HG03354 (cell line): Measurements from ENCODE around the gene RAD51B.
"Not testable (repeated sequence)": the region's sequence is repeated elsewhere in the genome, so short reads cannot be mapped to it uniquely, and the experiment has no call there.

ENCODE experiments used
- ATAC-seq: cut with Tn5 transposase; IDR thresholded peaks from one replicate; pipeline ENCODE4 v1.9.1; 2021; ENCODE audit warnings: mild to moderate bottlenecking; ENCODE audit not compliant: unreplicated experiment, poor library complexity, severe bottlenecking

RAD51B gene

DNA sequence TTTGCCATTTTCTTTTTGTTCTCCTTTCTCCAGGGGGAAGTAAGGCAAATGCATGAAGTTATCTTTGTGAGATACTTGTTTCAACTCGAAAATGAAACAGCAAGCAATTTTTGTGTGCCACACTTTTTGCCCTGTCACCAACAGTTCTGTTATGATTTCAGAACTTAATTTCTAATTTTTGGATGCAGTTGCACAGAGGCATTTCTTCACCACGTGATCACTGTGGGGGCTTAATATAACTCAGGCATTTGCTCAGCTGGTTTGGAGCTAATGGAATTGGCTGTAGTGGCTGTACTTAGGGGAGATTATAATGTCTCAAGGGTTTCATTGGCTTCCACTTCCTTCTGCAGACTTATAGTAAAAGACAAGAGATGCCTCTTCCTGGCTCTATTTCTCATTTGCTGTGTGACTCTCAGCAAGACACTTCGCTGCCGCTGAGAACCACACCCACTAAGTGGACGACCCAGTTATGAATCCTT lies 452.4 kb downstream of the RAD51B start:
- ATAC-seq = no peak

DNA sequence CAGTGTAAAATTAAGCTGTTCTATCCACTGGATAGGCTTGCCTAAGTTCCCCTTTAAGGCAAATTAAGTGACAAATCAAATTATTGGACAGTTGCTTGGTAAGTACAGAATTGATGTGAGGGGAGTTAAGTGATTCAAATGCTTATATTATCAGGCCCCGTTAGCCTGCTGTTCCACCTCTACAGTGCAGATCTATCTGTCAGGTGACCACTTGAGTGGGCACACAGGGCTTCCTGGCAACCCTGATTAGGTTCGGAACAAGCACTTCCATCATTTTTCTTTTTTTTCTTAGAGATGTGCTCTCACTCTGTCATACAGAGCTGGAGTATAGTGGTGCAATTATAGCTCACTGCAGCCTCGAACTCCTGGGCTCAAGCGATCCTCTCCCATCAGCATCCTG lies 453.8 kb downstream of the RAD51B start:
- ATAC-seq = no peak

DNA sequence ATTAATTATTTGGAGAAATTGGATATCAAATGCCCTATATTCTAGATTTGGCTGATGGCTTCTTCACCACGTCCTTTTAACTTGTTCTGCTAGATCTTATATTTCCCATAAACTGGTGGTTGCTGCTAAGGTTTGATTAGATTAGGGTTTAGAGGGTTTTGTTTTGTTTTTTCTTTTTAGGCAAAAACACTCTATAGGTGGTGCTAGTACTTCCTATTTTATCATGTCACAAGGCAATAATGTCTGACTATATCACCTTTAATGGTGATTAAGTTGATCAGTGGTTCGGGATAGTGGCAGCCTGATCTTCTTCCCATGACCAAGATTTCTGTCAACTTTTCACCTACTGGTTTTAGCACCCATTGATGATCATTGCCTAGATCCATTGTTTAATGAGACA lies 455.1 kb downstream of the RAD51B start:
- ATAC-seq = no peak

DNA sequence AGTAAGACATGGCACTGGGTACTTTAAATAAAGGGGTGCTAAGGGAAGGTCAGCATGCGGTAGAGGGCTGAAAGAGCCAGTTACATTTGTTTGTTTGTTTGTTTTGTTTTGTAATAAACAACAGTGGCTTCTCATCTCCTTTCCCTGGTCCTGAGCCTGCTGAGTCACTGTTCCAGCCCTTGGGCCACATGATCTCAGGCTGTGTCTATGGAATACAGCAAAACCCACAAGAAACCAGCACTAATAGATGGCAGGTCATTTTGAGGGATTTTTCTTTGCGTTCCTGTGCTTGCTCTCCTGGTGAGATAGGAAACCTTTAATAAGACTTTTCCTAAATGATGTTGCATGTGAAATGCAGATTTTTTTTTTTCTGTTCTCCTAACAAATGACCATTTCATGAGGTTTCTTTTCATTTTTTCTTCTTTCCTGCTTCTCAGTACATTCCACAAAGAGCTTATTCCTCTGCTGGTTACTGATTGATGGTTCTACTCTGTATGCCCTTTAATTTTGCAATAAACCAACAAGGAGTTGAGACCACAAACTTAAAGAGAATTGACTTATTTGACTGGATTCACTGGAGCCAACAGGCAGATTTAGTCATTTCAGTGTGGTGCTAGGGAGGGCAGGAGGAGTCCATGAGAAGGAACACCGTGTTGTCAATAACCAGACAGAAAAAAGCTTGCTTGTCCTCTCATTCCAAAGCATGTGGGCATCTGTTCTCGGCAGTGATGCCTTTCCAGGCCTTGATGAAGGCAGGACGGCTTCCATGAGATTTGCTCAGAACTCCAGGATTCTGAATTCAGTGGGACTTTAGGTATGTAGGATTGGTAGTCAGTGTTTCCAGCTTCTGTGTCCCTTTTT lies 459.2 kb downstream of the RAD51B start:
- no peak for ATAC-seq

DNA sequence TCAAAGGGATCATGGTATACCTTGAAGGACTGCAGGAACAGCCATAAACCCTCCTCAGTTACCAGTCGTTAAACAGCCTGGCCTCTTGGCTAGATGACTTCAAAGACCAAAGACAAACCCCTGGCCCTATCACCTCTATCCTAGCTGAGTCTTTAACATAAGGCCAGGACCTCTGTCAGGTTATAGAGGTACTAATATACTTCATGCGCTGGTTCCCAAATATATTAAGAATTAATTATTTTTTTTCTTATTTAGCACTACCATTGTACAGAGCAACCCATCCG lies 459.8 kb downstream of the RAD51B start:
- ATAC-seq = no peak

GRCh38 chr14:68279777-68280233 lies 460.2 kb downstream of the RAD51B start:
- ATAC-seq = peak; percentile 56

- no peak for ATAC-seq
Observed at GRCh38 chr14:68281497-68281896, 461.9 kb downstream of the RAD51B start.

GRCh38 chr14:68282479-68283377 lies 463.1 kb downstream of the RAD51B start:
- peak; percentile 40 for ATAC-seq

- ATAC-seq = peak; percentile 52
Observed at GRCh38 chr14:68283378-68284123, 464.0 kb downstream of the RAD51B start.

DNA sequence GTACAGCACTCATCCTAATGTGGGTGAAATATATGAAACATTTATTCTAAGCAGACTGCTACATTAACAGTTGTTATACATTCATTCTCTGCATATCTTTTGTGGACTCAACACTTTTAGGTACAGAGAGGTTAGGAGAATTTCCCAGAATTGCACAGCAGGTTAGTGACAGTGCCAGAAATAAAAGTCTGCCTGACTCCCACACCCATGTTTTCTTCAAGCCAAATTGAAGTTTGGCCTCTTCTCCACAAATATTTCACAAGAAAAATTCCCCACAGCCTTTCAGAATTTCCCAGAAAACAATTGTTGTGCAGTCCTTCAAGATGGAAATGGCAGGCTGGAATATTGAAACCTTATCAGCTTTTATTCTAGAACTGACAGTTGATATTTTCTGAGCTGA lies 464.8 kb downstream of the RAD51B start:
- ATAC-seq = no peak

- ATAC-seq = no peak
Observed at GRCh38 chr14:68284834-68285233, 465.3 kb downstream of the RAD51B start.

DNA sequence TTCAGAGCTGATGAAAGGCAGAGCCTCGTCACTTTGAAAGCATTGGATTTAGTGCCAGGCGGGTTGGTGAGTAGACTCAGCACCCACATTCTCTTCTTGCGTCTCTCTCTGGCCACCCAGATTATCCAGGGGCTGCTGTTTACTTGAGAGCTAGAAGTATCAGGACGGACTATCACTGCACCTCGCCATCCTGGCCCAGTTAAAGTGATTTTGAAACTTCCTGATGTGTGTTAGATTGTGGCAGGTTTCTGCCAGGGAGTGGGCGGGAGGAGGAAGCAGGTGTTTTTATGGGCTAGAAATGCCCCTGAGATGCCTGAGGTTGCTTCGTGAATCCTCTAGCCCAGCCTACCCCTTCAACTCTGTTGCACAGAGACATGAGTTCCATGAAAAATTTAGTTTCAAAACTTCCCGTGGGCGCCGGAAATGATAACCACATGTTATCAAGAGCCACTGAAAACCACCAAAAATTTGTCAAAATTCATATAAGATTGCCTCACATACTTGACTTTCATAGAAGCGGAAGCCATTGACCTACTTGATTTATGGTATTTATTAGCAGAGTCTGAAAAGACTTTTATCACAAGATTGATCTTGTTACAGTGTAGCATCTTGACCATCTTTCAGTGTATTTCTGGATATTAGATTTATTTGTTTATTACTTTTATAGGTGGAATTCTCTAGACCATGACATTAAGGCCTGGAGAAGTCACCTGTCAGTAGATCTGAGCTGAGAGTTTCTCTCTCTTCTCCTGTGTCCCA lies 466.0 kb downstream of the RAD51B start:
- ATAC-seq = peak; percentile 38

DNA sequence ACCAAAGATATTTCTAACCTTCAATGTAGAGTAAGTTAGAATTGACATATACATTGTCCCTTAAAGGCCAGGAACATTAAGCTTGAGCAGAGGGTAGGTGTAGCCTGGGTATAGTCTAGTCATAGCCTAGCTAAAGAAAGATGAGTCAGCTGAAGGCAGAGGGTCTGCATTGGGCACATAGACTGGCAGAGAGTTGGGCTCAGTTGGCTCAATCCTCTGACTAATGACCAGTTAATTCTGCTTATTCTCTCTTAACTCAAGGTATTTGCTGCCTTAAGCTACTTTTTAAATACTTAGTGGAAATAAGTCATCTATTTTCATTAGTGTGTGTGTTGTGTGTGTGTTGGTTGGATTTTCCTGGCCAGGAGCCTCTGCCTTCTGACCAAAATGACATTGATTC lies 467.1 kb downstream of the RAD51B start:
- ATAC-seq = no peak

DNA sequence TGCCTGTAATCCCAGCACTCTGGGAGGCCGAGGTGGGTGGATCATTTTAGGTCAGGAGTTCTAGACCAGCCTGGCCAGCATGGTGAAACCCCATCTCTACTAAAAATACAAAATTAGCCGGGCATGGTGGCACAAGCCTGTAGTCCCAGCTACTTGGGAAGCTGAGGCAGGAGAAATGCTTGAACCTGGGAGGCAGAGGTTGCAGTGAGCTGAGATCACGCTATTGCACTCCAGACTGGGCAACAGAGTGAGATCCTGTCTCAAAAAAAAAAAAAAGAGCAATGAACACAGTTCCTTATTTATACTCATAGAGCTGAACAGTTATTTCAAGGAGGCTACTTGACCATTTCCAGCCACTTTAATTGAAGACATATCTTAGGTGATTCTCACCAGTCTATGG lies 469.9 kb downstream of the RAD51B start:
- not testable (repeated sequence) for ATAC-seq

GRCh38 chr14:68291820-68292219 lies 472.2 kb downstream of the RAD51B start:
- ATAC-seq = no peak

- no peak for ATAC-seq
Observed at GRCh38 chr14:68292441-68293215, 473.0 kb downstream of the RAD51B start.

DNA sequence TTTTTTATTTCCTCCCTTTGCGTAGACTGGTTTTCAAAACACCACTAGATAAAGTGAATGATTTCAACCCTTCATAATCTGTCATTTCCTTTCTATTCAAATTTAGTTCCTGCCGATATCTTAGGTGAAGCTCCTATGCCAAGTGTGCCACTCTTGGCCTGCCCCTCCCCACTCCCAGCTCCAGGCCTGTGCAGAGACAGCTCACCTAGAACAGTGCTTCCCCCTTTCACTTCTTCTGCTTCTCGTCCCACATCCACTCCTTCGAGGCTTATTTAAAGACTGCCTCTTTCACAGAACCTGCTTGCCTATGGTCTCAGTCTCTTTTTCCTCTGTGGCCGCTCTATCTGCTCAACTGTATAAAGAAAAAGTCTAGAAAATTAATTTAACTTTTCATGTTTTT lies 473.8 kb downstream of the RAD51B start:
- no peak for ATAC-seq

GRCh38 chr14:68295316-68295816 lies 475.8 kb downstream of the RAD51B start:
- ATAC-seq = no peak
